NCI-H2107 treated with DMSO at 0.1 percent for 48 hours (cell line): ENCODE measurements around the gene KRTAP10-5.
"Not testable (repeated sequence)": the region's sequence is repeated elsewhere in the genome, so short reads cannot be mapped to it uniquely, and the experiment has no call there.

Source experiments
- DNase-seq: peaks from one replicate; lab custom pipeline; 2025; ENCODE audit not compliant: unreplicated experiment; lab: John Stamatoyannopoulos, UW

KRTAP10-5 gene

GRCh38 chr21:44591801-44592130 is 11.4 kb upstream of the KRTAP10-5 start:
- not testable (repeated sequence) for DNase-seq

GRCh38 chr21:44590897-44591800 is 10.7 kb upstream of the KRTAP10-5 start:
- not testable (repeated sequence) for DNase-seq

- DNase-seq, result no peak
These were observed 9.9 kb upstream of the KRTAP10-5 start for GRCh38 chr21:44590311-44590721.

GRCh38 chr21:44589586-44590305 is 9.3 kb upstream of the KRTAP10-5 start:
- no peak for DNase-seq

- no peak for DNase-seq
These were observed 8.7 kb upstream of the KRTAP10-5 start for GRCh38 chr21:44589094-44589493.

- DNase-seq, result no peak
These were observed 5.5 kb upstream of the KRTAP10-5 start for GRCh38 chr21:44585892-44586291.

GRCh38 chr21:44583800-44584147 is 3.4 kb upstream of the KRTAP10-5 start:
- DNase-seq, result no peak

- DNase-seq, result no peak
These were observed 2.8 kb upstream of the KRTAP10-5 start for GRCh38 chr21:44583089-44583799.

- no peak for DNase-seq
These were observed 1.7 kb upstream of the KRTAP10-5 start for GRCh38 chr21:44582055-44582454.

- no peak for DNase-seq
These were observed 754 bp upstream of the KRTAP10-5 start for GRCh38 chr21:44581158-44581557.

- DNase-seq, result no peak
These were observed 615 bp downstream of the KRTAP10-5 start for GRCh38 chr21:44579833-44580144.

- no peak for DNase-seq
These were observed 1.2 kb downstream of the KRTAP10-5 start for GRCh38 chr21:44579056-44579832.

- no peak for DNase-seq
These were observed 1.9 kb downstream of the KRTAP10-5 start for GRCh38 chr21:44578371-44579055.

GRCh38 chr21:44576025-44576420 is 4.4 kb downstream of the KRTAP10-5 start:
- DNase-seq, result no peak

GRCh38 chr21:44575307-44576024 is 4.9 kb downstream of the KRTAP10-5 start:
- DNase-seq, result no peak

- DNase-seq, result no peak
These were observed 5.7 kb downstream of the KRTAP10-5 start for GRCh38 chr21:44574457-44575306.

GRCh38 chr21:44573630-44574456 is 6.6 kb downstream of the KRTAP10-5 start, which contains the start of gene KRTAP10-4:
TSS of gene KRTAP10-4 (plus strand) at chr21:44573729. CDS start at chr21:44573759, 30 bp downstream.
- DNase-seq, result not testable (repeated sequence)
